Hematopoietic multipotent progenitor cell treated with erythropoietin and hydrocortisone succinate and interleukin-3 and kit ligand, for 15 days (in vitro differentiated cells): ENCODE results near the gene EPN3.

Experiments used
- DNase-seq: peaks from one replicate; pipeline ENCODE4 v3.0.0-alpha.2; 2015; ENCODE audit warnings: low spot score

The EPN3 gene

DNA sequence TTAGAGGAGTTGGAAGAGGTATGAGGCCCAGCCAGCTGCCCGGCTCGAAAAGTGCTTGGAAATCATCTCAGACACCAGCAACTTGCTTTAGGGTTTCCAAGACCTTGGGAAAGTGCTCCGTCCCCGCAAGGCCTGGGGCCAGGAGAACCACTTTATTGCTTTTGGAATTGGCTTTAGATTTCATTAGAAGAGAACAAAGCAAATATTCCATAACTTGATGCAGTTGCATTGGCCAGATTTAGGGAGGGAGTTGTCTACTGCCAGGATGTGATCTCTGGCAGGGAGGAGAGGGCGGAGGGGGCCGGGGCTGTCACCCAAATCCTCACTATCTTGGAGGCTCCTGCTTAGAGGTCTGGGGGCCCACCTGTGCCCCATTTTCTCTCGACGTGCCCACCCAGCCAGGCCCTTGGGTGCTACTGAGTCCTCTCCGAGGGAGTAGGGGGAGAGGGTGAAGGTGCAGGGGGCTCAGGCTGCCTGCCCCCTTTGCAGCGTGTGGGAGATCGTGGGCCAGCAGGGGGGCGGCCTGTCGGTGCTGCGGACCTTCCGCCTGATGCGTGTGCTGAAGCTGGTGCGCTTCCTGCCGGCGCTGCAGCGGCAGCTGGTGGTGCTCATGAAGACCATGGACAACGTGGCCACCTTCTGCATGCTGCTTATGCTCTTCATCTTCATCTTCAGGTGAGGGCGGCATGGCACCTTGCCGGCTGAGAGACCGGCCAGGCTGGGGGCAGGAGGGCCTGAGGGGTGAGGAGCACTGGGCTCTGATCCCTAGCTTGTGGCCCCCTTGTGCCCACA, 58.6 kb downstream of the EPN3 start:
- DNase-seq = no peak

DNA sequence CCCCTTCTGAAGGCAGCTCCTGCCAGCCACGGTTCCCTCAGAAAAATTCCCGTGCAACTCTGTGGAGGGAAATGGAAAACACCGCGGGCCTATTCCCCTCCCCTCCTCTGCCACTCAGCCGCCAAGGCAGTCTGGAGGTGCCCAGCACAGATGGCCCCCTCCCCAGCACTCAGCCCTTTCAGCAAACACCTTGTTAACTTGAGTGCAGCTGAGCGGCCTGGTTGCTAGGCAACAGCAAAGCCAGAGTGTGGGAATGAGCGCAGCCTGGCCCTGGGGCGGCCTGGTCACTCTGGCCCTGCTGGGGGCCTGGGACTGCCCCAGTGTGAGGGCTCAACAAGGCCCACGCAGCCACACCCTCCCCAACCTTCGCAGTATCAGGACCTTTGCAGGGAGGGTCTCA, 60.8 kb downstream of the EPN3 start:
- no peak for DNase-seq
